ENCODE data around the gene MMP15. TPM values are rescaled to one million over a fixed set of nuclear protein-coding genes. Genes with fewer than 3 reads are reported as not detected.

Gene MMP15
- total and polyA plus RNA-seq, 4 donors: 19.5 to 44.5 (median 29.4) TPM

DNA sequence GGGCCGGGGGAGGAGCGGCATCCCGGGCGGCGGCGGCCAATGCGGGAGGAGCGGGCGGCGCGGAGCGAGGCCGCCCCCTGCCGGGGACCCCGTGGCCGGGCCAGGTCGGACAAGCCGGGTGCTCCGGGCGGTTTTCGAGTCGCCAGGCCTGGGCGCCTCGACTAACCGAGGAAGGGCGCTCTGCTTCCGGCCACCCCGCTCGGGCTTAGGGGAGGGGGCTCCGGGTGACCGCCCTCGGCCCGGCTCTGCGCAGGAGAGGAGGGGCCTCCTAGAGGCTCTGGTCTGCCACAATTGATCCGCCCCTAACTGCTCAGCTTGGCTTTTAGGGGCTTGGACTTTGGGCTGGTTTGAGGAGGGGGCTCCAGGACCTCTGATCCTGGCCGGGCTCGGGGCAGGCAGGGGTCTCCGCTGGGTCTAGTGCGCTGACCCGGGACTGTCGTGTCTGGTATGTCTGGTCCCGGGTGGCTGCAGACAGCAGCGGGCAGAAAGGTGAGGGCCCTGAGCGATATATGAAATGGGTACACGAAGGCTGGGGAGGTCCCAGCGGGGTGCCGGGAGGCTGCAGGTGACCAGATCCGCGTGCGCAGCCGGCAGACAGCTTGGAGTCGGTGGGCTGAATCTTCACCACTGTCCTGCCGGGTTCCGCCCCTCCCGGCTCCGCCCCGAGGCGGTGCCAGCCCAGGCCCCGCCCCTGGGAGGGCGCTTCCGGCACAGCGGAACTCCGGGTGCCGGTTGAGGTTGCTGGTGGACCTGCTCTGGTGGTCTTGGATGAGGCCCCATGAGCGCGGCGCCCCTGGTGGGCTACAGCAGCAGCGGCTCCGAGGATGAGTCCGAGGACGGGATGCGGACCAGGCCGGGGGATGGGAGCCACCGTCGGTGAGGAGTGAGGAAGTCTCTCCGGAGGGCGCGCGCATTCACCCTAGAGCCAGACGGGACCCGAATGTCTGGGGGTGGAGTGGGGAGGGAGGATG is 24.6 kb upstream of the MMP15 start, which contains the start of gene USB1:
USB1 (plus strand) TSS at position 702 of the 971 bp plus-strand sequence; CDS start at position 779, 77 bp downstream.
- ATAC-seq (ENCODE audit: insufficient read depth, low FRiP score) (peak; percentile 90), DNase-seq (peak; percentile 84 to 89 (median 89))
- Histone ChIP-seq H3K4me1 (ENCODE audit: control insufficient read depth in 5 of 5, insufficient read depth in 5 of 5, low read length in 5 of 5) (peaks cover 0 to 18% (median 10%) of the 10 kb centered on the region in 5 donors), H3K4me3 (peak within 1 kb of the TSS; percentile 87), H3K27me3 (ENCODE audit: control insufficient read depth in 3 of 3, insufficient read depth in 3 of 3, low read length in 2 of 3) (no peaks in the 10 kb centered on the region), H3K27ac (ENCODE audit: low read depth in 1 of 2, low read length in 1 of 2) (peak within 1 kb of the TSS; percentile 92 to 93), H3K9ac (ENCODE audit: insufficient read depth in 1 of 2, low read length in 2 of 2) (no peak within 1 kb of the TSS), H3K36me3 (ENCODE audit: control insufficient read depth in 4 of 4, insufficient read depth in 4 of 4, low read length in 4 of 4) (peaks cover 6 to 24% (median 12%) of the 10 kb centered on the region in 4 donors), H3K9me3 (ENCODE audit: control insufficient read depth in 4 of 4, insufficient read depth in 3 of 4, low read length in 3 of 4) (no peaks in the 10 kb centered on the region)
- WGBS, 2 donors: 1% methylated on average over 71 to 81 of the region's 81 CpGs
- peak; percentile 55 for TF ChIP-seq CTCF (IDR thresholded peaks at IDR 0.05; ENCODE audit: control extremely low read depth, extremely low read depth)

DNA sequence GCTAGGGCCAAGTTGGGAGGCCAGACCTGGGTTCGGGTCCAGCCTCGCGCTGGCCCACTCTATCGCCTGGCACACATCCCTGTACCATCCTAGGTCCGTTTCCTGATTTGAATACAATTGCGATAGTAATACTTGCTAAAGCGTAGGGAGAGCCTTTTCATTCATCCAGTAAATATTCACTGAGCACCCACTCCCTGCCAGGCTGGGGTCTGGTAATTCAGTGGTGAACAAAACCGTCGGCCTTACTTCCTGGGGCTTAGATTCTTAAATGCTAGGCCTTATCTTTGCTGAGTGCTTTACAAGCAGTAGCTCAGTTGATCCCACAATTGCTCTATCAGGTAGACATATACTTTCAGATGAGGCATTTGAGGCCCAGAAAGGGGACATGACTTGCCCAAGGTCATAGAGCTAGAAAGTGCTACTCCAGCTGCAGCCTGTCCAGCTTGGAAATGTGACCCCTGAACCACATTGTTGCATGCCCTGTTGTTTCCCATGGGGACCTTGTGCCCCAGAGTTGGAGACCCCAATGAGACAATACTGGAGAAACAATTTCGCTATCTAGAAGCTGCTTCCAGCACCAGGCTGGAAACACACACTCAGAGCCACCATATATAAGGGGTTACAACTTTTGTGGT is 23.7 kb upstream of the MMP15 start:
- no peak overlapping the region for H3K9ac ChIP-seq (ENCODE audit: insufficient read depth in 1 of 2, low read length in 2 of 2)
- H3K4me3 ChIP-seq: peak overlapping the region; percentile 87
- H3K27ac ChIP-seq (ENCODE audit: low read depth in 1 of 2, low read length in 1 of 2): peak overlapping the region; percentile 28 to 82
- no peaks in the 10 kb centered on the region for H3K9me3 ChIP-seq (ENCODE audit: control insufficient read depth in 4 of 4, insufficient read depth in 3 of 4, low read length in 3 of 4)
- no peak for DNase-seq
- peaks cover 0 to 18% (median 10%) of the 10 kb centered on the region in 5 donors for H3K4me1 ChIP-seq (ENCODE audit: control insufficient read depth in 5 of 5, insufficient read depth in 5 of 5, low read length in 5 of 5)
- ATAC-seq (ENCODE audit: insufficient read depth, low FRiP score): no peak
- H3K36me3 ChIP-seq (ENCODE audit: control insufficient read depth in 4 of 4, insufficient read depth in 4 of 4, low read length in 4 of 4): peaks cover 4 to 17% (median 7%) of the 10 kb centered on the region in 4 donors
- whole genome bisulfite sequencing, 2 donors: 34 to 44% methylated on average over 10 of the region's 10 CpGs
- no peak for TF ChIP-seq CTCF (IDR thresholded peaks at IDR 0.05; ENCODE audit: control extremely low read depth, extremely low read depth)
- H3K27me3 ChIP-seq (ENCODE audit: control insufficient read depth in 3 of 3, insufficient read depth in 3 of 3, low read length in 2 of 3): no peaks in the 10 kb centered on the region

- Histone ChIP-seq H3K9me3 (ENCODE audit: control insufficient read depth in 4 of 4, insufficient read depth in 3 of 4, low read length in 3 of 4) (no peaks in the 10 kb centered on the region), H3K9ac (ENCODE audit: insufficient read depth in 1 of 2, low read length in 2 of 2) (no peak overlapping the region), H3K36me3 (ENCODE audit: control insufficient read depth in 4 of 4, insufficient read depth in 4 of 4, low read length in 4 of 4) (peaks cover 1 to 12% (median 4%) of the 10 kb centered on the region in 4 donors), H3K27me3 (ENCODE audit: control insufficient read depth in 3 of 3, insufficient read depth in 3 of 3, low read length in 2 of 3) (no peaks in the 10 kb centered on the region), H3K27ac (ENCODE audit: low read depth in 1 of 2, low read length in 1 of 2) (peak overlapping the region in 1 of 2 donors; percentile 18), H3K4me3 (no peak overlapping the region), H3K4me1 (ENCODE audit: control insufficient read depth in 5 of 5, insufficient read depth in 5 of 5, low read length in 5 of 5) (peaks cover 0 to 18% (median 10%) of the 10 kb centered on the region in 5 donors)
- DNase-seq: no peak
- no peak for TF ChIP-seq CTCF (IDR thresholded peaks at IDR 0.05; ENCODE audit: control extremely low read depth, extremely low read depth)
- ATAC-seq (ENCODE audit: insufficient read depth, low FRiP score): no peak
- 83 to 94% methylated on average over 9 of the region's 9 CpGs for WGBS, 2 donors
Observed at GRCh38 chr16:58002416-58002800, 23.1 kb upstream of the MMP15 start.

Data from lung (tissue), 12 donors.